WTC11 (cell line): ENCODE results near the gene ERBB4. TPM values are rescaled to one million over a fixed set of nuclear protein-coding genes. Genes with fewer than 3 reads are reported as not detected.

Experiments used
- ATAC-seq: fragments of 200-7000 bp; cut with Tn5 transposase; 2 replicates; pipeline ENCODE4 v1.10.0; 2021; ENCODE audit warnings: mild to moderate bottlenecking, moderate library complexity
- CTCF ChIA-PET: fragments of 300-600 bp; sonication (Branson Sonifier 250); formaldehyde crosslinking; loops from one replicate; lab custom pipeline; 2021; ENCODE audit warnings: antibody characterized with exemption; lab: Charles Lee
- POLR2A ChIA-PET: fragments of 350-600 bp; sonication (Branson Sonifier 250); formaldehyde crosslinking; loops from one replicate; lab custom pipeline; 2021; ENCODE audit warnings: antibody characterized with exemption; lab: Charles Lee
- DNase-seq: peaks from one replicate; pipeline ENCODE4 v3.0.0; 2021; ENCODE audit warnings: low spot score
- H3K27ac Mint-ChIP-seq: 2 replicates; pipeline ENCODE4 v1.8.0; 2021; ENCODE audit warnings: mixed read lengths
- H3K27me3 Mint-ChIP-seq: 2 replicates; pipeline ENCODE4 v1.8.0; 2021; ENCODE audit warnings: low read depth, mild to moderate bottlenecking, moderate library complexity, mixed read lengths
- H3K36me3 Mint-ChIP-seq: 2 replicates; pipeline ENCODE4 v1.8.0; 2021; ENCODE audit warnings: mixed read lengths
- H3K4me1 Mint-ChIP-seq: 2 replicates; pipeline ENCODE4 v1.8.0; 2022; ENCODE audit warnings: mixed read lengths
- H3K4me3 Mint-ChIP-seq: 2 replicates; pipeline ENCODE4 v1.8.0; 2021; ENCODE audit warnings: mild to moderate bottlenecking, moderate library complexity, mixed read lengths
- H3K9me3 Mint-ChIP-seq: 2 replicates; pipeline ENCODE4 v1.8.0; 2021; ENCODE audit warnings: mixed read lengths
- AFF4 ChIP-seq: sonication (generic); formaldehyde crosslinking; IDR thresholded peaks from 2 replicates; pipeline ENCODE4 v1.8.1; 2023; ENCODE audit warnings: mild to moderate bottlenecking, missing genetic modification reagents, borderline replicate concordance
- ARID4B ChIP-seq: sonication (generic); formaldehyde crosslinking; IDR thresholded peaks from 2 replicates; pipeline ENCODE4 v1.8.0; 2023; ENCODE audit warnings: missing genetic modification reagents, mild to moderate bottlenecking, borderline replicate concordance
- ATF2 ChIP-seq: sonication (generic); formaldehyde crosslinking; IDR thresholded peaks from 2 replicates; pipeline ENCODE4 v1.8.1; 2022; ENCODE audit warnings: low read depth, missing genetic modification reagents, borderline replicate concordance
- CBFB ChIP-seq: sonication (generic); formaldehyde crosslinking; IDR thresholded peaks from 2 replicates; pipeline ENCODE4 v1.8.1; 2022; ENCODE audit warnings: mild to moderate bottlenecking, low read depth, missing genetic modification reagents
- ETV6 ChIP-seq: sonication (generic); formaldehyde crosslinking; IDR thresholded peaks from 2 replicates; pipeline ENCODE4 v1.8.1; 2022; ENCODE audit warnings: mild to moderate bottlenecking, missing genetic modification reagents
- FOXP4 ChIP-seq: sonication (generic); formaldehyde crosslinking; IDR thresholded peaks from 2 replicates; pipeline ENCODE4 v1.8.0; 2022; ENCODE audit warnings: mild to moderate bottlenecking, missing genetic modification reagents
- JAZF1 ChIP-seq: fragments of 250-450 bp; sonication (Bioruptor Pico); IDR thresholded peaks from 2 replicates; pipeline ENCODE4 v1.9.0; 2021; ENCODE audit warnings: moderate library complexity, mild to moderate bottlenecking, inconsistent platforms
- JUN ChIP-seq: sonication (generic); formaldehyde crosslinking; IDR thresholded peaks from 2 replicates; pipeline ENCODE4 v1.8.0; 2023; ENCODE audit warnings: mild to moderate bottlenecking, missing genetic modification reagents
- MXD4 ChIP-seq: fragments of 250-450 bp; sonication (Bioruptor Pico); IDR thresholded peaks from 2 replicates; pipeline ENCODE4 v1.8.0; 2021; ENCODE audit warnings: mild to moderate bottlenecking, moderate library complexity, borderline replicate concordance
- NR2C2 ChIP-seq: sonication (generic); formaldehyde crosslinking; IDR thresholded peaks from 2 replicates; pipeline ENCODE4 v1.8.0; 2022; ENCODE audit warnings: mild to moderate bottlenecking, missing genetic modification reagents
- RELA ChIP-seq: sonication (generic); formaldehyde crosslinking; IDR thresholded peaks from 2 replicates; pipeline ENCODE4 v1.8.1; 2022; ENCODE audit warnings: missing genetic modification reagents, mild to moderate bottlenecking, borderline replicate concordance
- SOX15 ChIP-seq: fragments of 250-450 bp; sonication (Bioruptor Pico); IDR thresholded peaks from 2 replicates; pipeline ENCODE4 v1.9.0; 2021; ENCODE audit warnings: mild to moderate bottlenecking
- ZNF138 ChIP-seq: sonication (generic); formaldehyde crosslinking; conservative IDR thresholded peaks from 2 replicates; pipeline ENCODE4 v1.8.1; 2022; ENCODE audit warnings: mild to moderate bottlenecking, moderate library complexity, missing genetic modification reagents
- ZNF396 ChIP-seq: fragments of 250-450 bp; sonication (Bioruptor Pico); IDR thresholded peaks from 2 replicates; pipeline ENCODE4 v1.8.0; 2021; ENCODE audit warnings: mild to moderate bottlenecking, moderate library complexity, borderline replicate concordance
- ZNF423 ChIP-seq: fragments of 250-450 bp; sonication (Bioruptor Pico); IDR thresholded peaks from 2 replicates; pipeline ENCODE4 v2.1.2; 2022; ENCODE audit warnings: mild to moderate bottlenecking, moderate library complexity
- ZNF532 ChIP-seq: fragments of 250-450 bp; sonication (Bioruptor Pico); IDR thresholded peaks from 2 replicates; pipeline ENCODE4 v1.9.0; 2021; ENCODE audit warnings: mild to moderate bottlenecking, borderline replicate concordance
- total RNA-seq: library from RNA; stranded (reverse); gene quantifications from 3 replicates; pipeline ENCODE4 v1.2.3, GENCODE V29; 2021

The ERBB4 gene
- total RNA-seq, 1 experiment from 2014 or later, result 1.6 TPM

GRCh38 chr2:212142631-212143030, 396.0 kb downstream of the ERBB4 start (continued):
- no peak for TF ChIP-seq SOX15 (CRISPR knock-in tag)
- TF ChIP-seq NR2C2 (CRISPR knock-in tag), result no peak
- no peak for TF ChIP-seq ZNF396
- TF ChIP-seq JAZF1 (CRISPR knock-in tag), result no peak
- TF ChIP-seq CBFB, result no peak
- TF ChIP-seq, all 79 proteins: peak for 0

GRCh38 chr2:212141499-212141898, 397.1 kb downstream of the ERBB4 start:
- no peaks in the 10 kb centered on the region for H3K36me3 Mint-ChIP-seq
- no peak for DNase-seq
- CTCF ChIA-PET, result no interaction called here
- TF ChIP-seq ETV6 (CRISPR knock-in tag) (no peak), RELA (CRISPR knock-in tag) (no peak), FOXP4 (no peak), ZNF138 (CRISPR knock-in tag) (no peak), MXD4 (CRISPR knock-in tag) (no peak), ZNF532 (no peak), ARID4B (CRISPR knock-in tag) (no peak)
- TF ChIP-seq, all 79 proteins: peak for 0
- H3K4me1 Mint-ChIP-seq, result no peaks in the 10 kb centered on the region
- no peaks in the 10 kb centered on the region for H3K27me3 Mint-ChIP-seq
- no peak for ATAC-seq
- H3K27ac Mint-ChIP-seq, result no peak overlapping the region
- POLR2A ChIA-PET, result no interaction called here
- no peak overlapping the region for H3K4me3 Mint-ChIP-seq
- no peaks in the 10 kb centered on the region for H3K9me3 Mint-ChIP-seq

GRCh38 chr2:212136216-212136795, 402.3 kb downstream of the ERBB4 start:
- H3K4me1 Mint-ChIP-seq, result no peaks in the 10 kb centered on the region
- no peaks in the 10 kb centered on the region for H3K27me3 Mint-ChIP-seq
- no peak overlapping the region for H3K27ac Mint-ChIP-seq
- H3K4me3 Mint-ChIP-seq, result no peak overlapping the region
- H3K36me3 Mint-ChIP-seq, result no peaks in the 10 kb centered on the region
- no peak for DNase-seq
- POLR2A ChIA-PET, result no interaction called here
- no peaks in the 10 kb centered on the region for H3K9me3 Mint-ChIP-seq
- no peak for ATAC-seq
- CTCF ChIA-PET, result no interaction called here
- TF ChIP-seq ZNF423 (no peak), ATF2 (no peak), AFF4 (CRISPR knock-in tag) (no peak), JUN (CRISPR knock-in tag) (no peak)
